Measurements from ENCODE around the gene HBG2.
"Not testable (repeated sequence)": the region's sequence is repeated elsewhere in the genome, so short reads cannot be mapped to it uniquely, and the experiment has no call there.

Gene HBG2

GRCh38 chr11:5248498-5248897, 6.1 kb downstream of the HBG2 start:
- DNase-seq, result not testable (repeated sequence)

GRCh38 chr11:5247472-5248192, 6.9 kb downstream of the HBG2 start:
- no peak for DNase-seq

GRCh38 chr11:5246772-5247471, 7.7 kb downstream of the HBG2 start:
- DNase-seq, result no peak

DNA sequence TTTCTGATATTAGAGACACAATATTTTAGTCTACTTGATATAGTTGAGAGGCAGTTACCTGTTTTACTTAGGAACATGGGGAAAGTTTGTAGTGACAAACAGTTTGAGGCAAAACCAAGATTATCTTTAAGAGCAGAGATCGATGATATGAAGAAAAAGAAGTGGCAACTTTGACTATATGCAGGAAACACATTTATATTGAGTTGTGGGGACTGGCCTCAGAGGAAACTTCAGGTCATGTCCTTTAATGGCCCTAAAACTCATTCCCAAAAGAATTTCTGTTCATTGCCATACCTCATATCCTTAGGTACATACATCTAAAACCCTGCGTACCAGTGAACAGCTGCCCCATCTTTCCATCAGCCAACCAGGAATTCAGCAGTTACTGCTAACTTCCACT, 9.4 kb downstream of the HBG2 start:
- no peak for DNase-seq

DNA sequence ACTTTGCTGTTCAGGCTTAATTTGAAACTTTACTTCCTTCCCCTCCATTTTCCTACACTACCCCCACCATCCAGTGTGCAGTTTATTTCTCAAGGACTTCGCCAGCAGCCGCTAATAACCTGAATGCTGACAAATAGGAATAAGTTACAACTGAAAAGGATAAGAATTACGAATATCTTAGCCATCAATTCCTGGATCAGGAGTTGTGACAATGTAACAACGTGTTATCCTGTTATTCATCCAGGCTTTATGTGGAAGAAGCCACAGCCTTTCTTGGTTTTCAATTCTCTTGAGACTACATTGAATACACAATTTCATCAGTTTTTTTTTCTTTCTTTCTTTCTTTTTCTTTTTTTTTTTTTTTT, 10.8 kb downstream of the HBG2 start:
- no peak for DNase-seq

GRCh38 chr11:5242933-5243815, 11.4 kb downstream of the HBG2 start:
- DNase-seq, result no peak

DNA sequence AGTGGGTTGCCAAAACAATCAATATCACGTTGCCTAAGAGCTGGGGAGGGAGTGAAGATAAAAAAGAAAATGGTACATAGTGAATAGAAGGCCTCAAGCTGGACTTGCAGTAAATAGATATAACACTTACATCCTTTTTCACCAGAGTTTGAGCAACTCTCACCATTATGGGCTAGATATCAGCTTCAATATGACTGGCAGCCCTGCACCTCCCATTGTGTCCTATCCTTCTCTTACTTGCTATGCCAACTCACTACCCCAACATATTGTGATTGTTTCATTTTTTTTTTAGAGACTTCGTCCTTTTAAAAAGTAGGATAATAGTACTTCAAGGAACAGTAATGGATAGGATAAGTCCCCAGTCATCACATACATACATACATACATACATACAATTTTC, 12.4 kb downstream of the HBG2 start:
- no peak for DNase-seq

DNA sequence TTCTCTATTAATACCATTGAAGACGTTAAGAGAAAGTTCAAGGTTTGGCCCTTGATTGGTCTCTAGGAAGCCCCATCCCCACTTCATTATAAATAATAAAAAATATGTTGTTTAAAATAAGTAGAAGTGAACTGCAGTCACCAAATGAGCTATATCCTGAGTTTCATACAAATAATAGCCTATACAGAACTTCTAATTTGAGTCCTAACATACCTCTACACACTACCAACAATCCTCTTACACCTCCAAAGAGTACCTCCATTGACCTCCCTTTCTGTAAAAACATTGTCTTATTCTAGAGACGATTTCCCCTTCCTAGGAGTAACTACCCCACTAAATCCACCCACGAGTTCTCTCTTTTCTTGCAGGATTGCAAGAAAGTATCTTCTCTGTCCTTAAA, 13.1 kb downstream of the HBG2 start:
- no peak for DNase-seq

- no peak for DNase-seq
Observed at GRCh38 chr11:5240458-5240857, 14.1 kb downstream of the HBG2 start.

DNA sequence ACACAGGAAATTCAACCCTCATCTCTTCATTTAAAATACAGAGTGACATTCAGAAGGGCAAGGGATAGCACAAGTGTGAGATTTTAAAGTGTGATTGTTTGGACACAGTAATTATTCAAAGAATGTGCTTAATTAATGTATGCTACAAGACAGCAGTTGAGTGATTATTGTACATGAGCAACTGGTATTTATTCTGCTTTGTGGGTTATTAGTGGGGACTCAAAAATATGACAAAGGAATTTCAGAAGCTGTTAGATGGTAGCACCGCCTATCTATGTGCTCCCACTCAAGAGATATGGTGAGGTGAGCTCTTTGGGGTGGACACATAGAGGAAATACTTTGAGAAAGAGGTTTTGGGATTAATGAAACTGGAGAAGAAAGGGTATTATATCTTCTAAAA, 14.5 kb downstream of the HBG2 start:
- DNase-seq, result no peak

DNA sequence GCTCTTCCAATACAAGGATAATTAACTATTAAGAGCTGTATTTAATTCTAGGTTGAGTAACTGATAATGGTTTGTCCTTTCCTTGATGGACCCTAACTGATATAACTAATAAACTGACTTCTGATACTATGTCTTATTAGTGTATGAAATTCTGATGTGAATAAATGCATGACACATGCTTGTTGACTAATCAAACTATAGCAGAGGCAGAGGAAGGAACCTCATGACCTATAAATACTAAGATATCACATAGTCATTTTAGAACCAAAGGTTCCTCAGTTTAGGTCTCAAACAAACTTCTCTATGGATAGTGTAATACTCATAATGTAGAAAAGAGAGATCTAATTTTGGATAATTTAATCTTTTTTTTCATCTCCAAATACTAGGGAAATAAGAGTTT, 15.5 kb downstream of the HBG2 start:
- no peak for DNase-seq

DNA sequence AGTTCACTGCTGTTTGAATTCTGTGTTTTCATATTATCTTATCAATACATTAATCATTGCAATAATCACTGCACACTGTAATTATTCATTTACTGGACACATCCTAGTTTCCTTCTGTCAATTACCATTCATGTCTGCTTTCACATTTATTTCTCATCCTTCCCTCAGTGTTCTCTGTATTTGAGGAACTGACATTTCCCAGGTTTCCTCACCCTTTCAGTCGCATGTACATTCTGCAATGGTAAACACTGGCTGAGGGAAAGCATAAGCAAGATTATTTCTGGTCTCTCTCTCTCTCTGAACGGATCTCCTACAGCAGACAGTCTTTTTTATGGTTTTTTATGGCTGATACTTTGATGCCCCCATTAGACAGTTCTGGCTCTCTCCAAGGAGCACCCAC, 16.1 kb downstream of the HBG2 start:
- no peak for DNase-seq

DNA sequence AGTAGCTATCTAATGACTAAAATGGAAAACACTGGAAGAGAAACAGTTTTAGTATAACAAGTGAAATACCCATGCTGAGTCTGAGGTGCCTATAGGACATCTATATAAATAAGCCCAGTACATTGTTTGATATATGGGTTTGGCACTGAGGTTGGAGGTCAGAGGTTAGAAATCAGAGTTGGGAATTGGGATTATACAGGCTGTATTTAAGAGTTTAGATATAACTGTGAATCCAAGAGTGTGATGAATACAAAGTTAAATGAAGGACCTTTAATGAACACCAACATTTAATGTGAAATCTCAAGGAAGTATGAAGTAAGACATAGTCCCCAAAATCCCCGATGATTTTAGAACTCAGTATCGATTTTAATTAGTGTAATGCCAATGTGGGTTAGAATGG, 17.2 kb downstream of the HBG2 start:
- no peak for DNase-seq

GRCh38 chr11:5235364-5236095, 19.1 kb downstream of the HBG2 start:
- no peak for DNase-seq

GRCh38 chr11:5234381-5234834, 20.2 kb downstream of the HBG2 start, which contains the start of gene HBD:
TSS of gene HBD (minus strand) at chr11:5234483. CDS start at chr11:5234433, 50 bp downstream.
- DNase-seq, result no peak

DNA sequence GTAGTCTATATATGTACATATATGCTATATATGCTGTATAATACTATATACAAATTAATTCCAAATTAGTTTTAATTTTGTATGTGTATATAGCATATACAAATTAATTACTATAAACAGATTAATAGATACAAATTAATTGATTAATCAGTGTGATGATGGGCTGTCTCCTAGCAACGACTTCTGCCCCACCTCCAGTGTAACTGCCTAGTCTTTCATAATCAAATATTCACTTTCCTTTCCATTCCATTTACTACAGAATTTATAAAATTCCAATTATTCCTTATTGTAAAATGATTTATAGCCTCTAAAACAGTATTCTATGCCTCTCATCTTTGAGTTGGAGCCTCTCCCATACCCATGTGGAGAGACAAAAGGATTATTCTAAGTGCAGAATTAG, 21.3 kb downstream of the HBG2 start:
- no peak for DNase-seq

DNA sequence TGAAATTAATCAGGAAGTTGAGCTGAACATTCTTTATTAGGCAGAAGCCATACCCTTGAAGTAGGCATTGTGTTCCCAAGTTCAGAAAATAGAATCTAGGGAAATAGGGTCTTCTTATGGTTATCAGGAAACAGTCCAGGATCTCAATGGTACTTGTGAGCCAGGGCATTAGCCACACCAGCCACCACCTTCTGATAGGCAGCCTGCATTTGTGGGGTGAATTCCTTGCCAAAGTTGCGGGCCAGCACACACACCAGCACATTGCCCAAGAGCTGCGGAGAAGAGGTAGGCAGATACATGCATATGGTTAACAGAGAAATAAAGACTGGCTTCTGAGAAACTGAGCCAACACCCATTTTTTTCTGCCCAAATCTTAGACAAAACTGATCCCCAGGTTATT, 21.8 kb downstream of the HBG2 start:
- no peak for DNase-seq

DNA sequence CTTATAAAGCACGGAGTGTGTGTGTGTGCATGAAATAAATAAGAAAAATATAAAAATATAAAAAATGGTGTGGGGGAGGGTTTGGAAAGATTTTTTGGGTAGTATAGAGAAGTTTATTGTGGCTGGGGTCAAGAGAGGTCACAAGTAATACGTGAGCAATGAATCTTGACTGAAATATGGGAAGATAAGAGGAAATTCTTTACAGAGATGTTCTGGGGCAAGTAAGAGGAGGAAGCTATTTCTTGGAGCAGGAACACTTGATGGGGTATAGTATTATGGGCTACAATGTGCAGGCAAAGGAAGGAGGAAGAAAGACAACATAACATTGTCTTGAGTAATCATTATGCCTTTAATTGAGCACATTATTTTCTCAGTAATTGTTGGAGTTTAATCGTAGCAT, 22.4 kb downstream of the HBG2 start:
- no peak for DNase-seq

- no peak for DNase-seq
Observed at GRCh38 chr11:5231111-5231510, 23.5 kb downstream of the HBG2 start.

DNA sequence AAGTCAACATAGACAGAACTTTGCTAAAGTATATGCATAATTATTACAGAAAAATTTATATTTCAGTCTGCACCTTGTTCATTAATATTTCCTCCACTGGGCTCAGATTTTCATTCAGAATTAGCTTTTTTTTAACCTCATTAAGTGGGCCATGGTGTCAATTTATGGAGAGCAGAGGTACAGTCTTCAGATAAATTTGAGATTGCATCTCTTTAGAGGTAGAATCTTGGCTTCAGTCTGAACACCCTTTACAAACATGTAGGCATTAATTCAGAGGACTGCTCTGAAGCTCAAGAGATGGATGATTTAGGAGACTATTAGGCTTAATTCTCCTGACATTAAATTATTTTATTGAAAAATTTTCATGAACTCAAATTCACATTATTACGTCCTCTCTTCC, 24.3 kb downstream of the HBG2 start:
- no peak for DNase-seq

DNA sequence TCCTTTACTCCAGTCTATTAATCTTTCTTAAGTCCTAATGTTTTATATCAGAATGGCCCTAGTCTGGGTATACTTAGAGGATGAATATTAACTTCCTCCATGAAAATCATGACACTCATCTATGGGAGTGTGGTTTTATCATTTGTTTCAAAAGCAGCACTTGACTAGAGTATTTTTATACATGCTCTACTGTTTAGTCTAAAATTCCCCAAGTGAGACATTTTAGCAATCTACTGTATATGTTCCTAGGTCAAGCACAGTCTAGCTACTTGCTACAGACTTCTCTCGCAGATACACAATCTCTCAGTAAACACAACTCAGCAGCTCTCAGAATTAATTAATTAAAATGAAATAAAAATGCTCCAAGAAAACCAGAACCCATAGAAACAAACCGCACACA, 24.8 kb downstream of the HBG2 start:
- no peak for DNase-seq

DNA sequence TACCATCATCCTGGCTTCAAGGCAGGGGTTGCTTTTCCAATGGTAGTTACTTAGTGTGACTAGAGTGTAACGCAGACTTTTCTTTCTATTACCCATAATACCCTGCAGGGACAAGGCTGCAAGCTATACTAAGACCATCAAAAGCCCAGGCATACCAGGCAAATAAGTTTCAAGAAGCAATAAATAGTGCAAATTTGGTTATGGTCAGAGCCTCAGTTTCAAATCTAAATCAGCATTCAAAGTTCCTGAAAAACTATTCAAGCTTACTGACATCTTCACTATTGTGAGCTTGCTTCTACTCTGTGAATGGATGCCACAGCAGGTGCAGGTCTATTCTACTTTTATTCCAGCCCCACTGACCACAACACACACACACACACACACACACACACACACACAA, 25.2 kb downstream of the HBG2 start:
- DNase-seq, result no peak

GRCh38 chr11:5228124-5228523, 26.5 kb downstream of the HBG2 start:
- no peak for DNase-seq

Data from fibroblast of skin of back (primary cell).